Psoas muscle (tissue), 8 donors: ENCODE data around the gene ODAD2. TPM values are rescaled to one million over a fixed set of nuclear protein-coding genes. Genes with fewer than 3 reads are reported as not detected.

Experiments used
- ATAC-seq, 4 donors: fragments of 200-7000 bp; cut with Tn5 transposase; one replicate each; pipeline ENCODE4 v1.9.1; 2020; ENCODE audit warnings: moderate library complexity in 3 of 4, mild to moderate bottlenecking in 2 of 4
- DNase-seq, 2 donors: peaks; one replicate each; pipeline ENCODE4 v3.0.0-alpha.2; 2020
- H3K27ac ChIP-seq: fragments of 200-600 bp; one replicate; pipeline ENCODE4 v1.8.0; 2022
- H3K27me3 ChIP-seq, 3 donors: fragments of 200-600 bp in 1 of 3; one replicate each; pipeline versions ENCODE4 v1.6.1 to v1.8.0; 2013 to 2022; ENCODE audit warnings: low read length in 2 of 3, mild to moderate bottlenecking in 2 of 3, moderate library complexity in 1 of 3; ENCODE audit not compliant: insufficient read depth in 3 of 3
- H3K36me3 ChIP-seq, 2 donors: fragments of 200-600 bp in 1 of 2; one replicate each; pipeline versions ENCODE4 v1.6.1 to v1.8.0; 2013 to 2022; ENCODE audit warnings: low read depth in 1 of 2, mild to moderate bottlenecking in 1 of 2, moderate library complexity in 1 of 2; ENCODE audit not compliant: insufficient read depth in 1 of 2
- H3K4me1 ChIP-seq: fragments of 200-600 bp; one replicate; pipeline ENCODE4 v1.8.0; 2022
- H3K4me3 ChIP-seq: fragments of 200-600 bp; one replicate; pipeline ENCODE4 v1.8.0; 2022; ENCODE audit warnings: mild to moderate bottlenecking
- H3K9me3 ChIP-seq: fragments of 200-600 bp; one replicate; pipeline ENCODE4 v1.8.0; 2022
- CTCF ChIP-seq: fragments of 200-600 bp; IDR thresholded peaks from one replicate; pipeline ENCODE4 v1.8.0; 2022; ENCODE audit warnings: antibody characterized with exemption
- WGBS, 3 donors: extraction: QIAGEN DNeasy Blood & Tissue Kit; methylation state at CpG; one replicate each; pipeline versions ENCODE4 v1.1.6 to v1.1.7; 2013; 5-methylcytosine and 5-hydroxymethylcytosine counted together
- intact Hi-C, 2 donors: fragments of 100-400 bp; cut with DNase I; formaldehyde crosslinking; loops; one replicate each; pipeline versions ENCODE4 v1.11.0 to v1.14.2; 2022
- polyA plus RNA-seq, 3 donors: library from polyadenylated mRNA; stranded (reverse); fragments of 200-250 nt; gene quantifications; one replicate each; pipeline ENCODE4 v1.2.3, GENCODE V29; 2013
- total RNA-seq, 4 donors: library from RNA; stranded (reverse); fragmentation: NEBNext Ultra II Directional in 2 of 4; extraction: Animal tissue kit (Norgen Biotek cat#: 25700) in 2 of 4; gene quantifications; one replicate each; pipeline versions ENCODE4 v1.2.1 to v1.2.4, GENCODE V29; 2021 to 2023
- donor health status: healthy with polysubstance abuse.
- donor health status: DM: no; HTN: no; CAD: no; lungs with moderate emphysema.
- donor health status: Bipolar disorder and iron deficiency.
- donor health status: healthy.
- donor health status: DM: yes; HTN: yes; CAD: no.
- donor health status: DM: no; HTN: no; CAD: no.
- donor health status: DM: no; HTN: no; CAD: no.
- donor health status: DM: yes; HTN: yes; CAD: no.

The ODAD2 gene
- total and polyA plus RNA-seq, 7 donors, result 0.03 to 0.09 (median 0.08) TPM; not detected in 4

GRCh38 chr10:27899058-27899457 lies 99.8 kb downstream of the ODAD2 start:
- intact Hi-C loops, result no loop called here
- no peak for DNase-seq
- Histone ChIP-seq H3K4me3 (no peak overlapping the region), H3K27ac (no peak overlapping the region), H3K9me3 (no peaks in the 10 kb centered on the region), H3K27me3 (no peaks in the 10 kb centered on the region), H3K36me3 (no peaks in the 10 kb centered on the region), H3K4me1 (no peaks in the 10 kb centered on the region)
- ATAC-seq, result no peak
- no peak for TF ChIP-seq CTCF
- 81 to 89% (median 84%) methylated on average over 8 of the region's 8 CpGs for WGBS, 3 donors

GRCh38 chr10:27893358-27893954 lies 105.4 kb downstream of the ODAD2 start:
- Histone ChIP-seq H3K27ac (no peak overlapping the region), H3K9me3 (no peaks in the 10 kb centered on the region), H3K36me3 (no peaks in the 10 kb centered on the region), H3K4me1 (no peaks in the 10 kb centered on the region), H3K27me3 (peaks cover 0 to 2% (median 0%) of the 10 kb centered on the region in 3 donors), H3K4me3 (no peak overlapping the region)
- 51 to 53% (median 52%) methylated on average over 7 of the region's 7 CpGs for WGBS, 3 donors
- ATAC-seq (no peak), DNase-seq (no peak)
- intact Hi-C loops, result no loop called here
- no peak for TF ChIP-seq CTCF

DNA sequence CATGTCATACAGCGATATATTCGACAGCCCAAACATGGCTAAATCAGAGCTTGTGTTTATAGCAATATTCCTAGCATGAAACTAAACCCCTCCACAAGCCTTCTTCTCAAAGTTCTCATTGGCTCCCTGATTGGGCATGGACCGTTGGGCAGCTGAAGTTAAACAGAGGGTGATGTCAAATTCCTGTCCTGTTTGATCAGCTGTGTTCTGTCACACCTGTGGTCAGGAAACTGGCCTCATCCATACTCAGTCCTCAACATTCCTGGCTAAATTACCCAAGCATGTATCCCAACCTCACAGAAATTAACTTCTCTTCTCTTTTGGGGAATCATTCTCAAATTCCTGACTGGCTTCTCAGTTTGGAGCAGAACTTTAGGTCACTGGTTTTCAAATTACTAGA lies 107.9 kb downstream of the ODAD2 start:
- no peak overlapping the region for H3K4me3 ChIP-seq
- no peak for TF ChIP-seq CTCF
- no peak overlapping the region for H3K27ac ChIP-seq
- ATAC-seq (no peak), DNase-seq (no peak)
- no peaks in the 10 kb centered on the region for H3K9me3 ChIP-seq
- H3K36me3 ChIP-seq, result no peaks in the 10 kb centered on the region
- H3K4me1 ChIP-seq, result no peaks in the 10 kb centered on the region
- H3K27me3 ChIP-seq, result peaks cover 0 to 2% (median 0%) of the 10 kb centered on the region in 3 donors
- intact Hi-C loops, result no loop called here
- WGBS, 3 donors, result 67 to 77% (median 75%) methylated on average over 3 of the region's 3 CpGs

GRCh38 chr10:27889518-27889917 lies 109.4 kb downstream of the ODAD2 start:
- H3K4me3 ChIP-seq, result no peak overlapping the region
- ATAC-seq, result no peak
- WGBS, 3 donors, result 84 to 89% (median 88%) methylated on average over 2 of the region's 2 CpGs
- H3K4me1 ChIP-seq, result no peaks in the 10 kb centered on the region
- H3K9me3 ChIP-seq, result no peaks in the 10 kb centered on the region
- intact Hi-C loops, result no loop called here
- H3K27me3 ChIP-seq, result peaks cover 0 to 2% (median 0%) of the 10 kb centered on the region in 3 donors
- no peak for TF ChIP-seq CTCF
- H3K27ac ChIP-seq, result no peak overlapping the region
- H3K36me3 ChIP-seq, result no peaks in the 10 kb centered on the region
- DNase-seq, result no peak

GRCh38 chr10:27884185-27884641 lies 114.7 kb downstream of the ODAD2 start:
- Histone ChIP-seq H3K4me3 (no peak overlapping the region), H3K9me3 (no peaks in the 10 kb centered on the region), H3K36me3 (no peaks in the 10 kb centered on the region), H3K27me3 (no peaks in the 10 kb centered on the region), H3K27ac (no peak overlapping the region), H3K4me1 (no peaks in the 10 kb centered on the region)
- no peak for TF ChIP-seq CTCF
- intact Hi-C loops, result no loop called here
- DNase-seq, result no peak
- no peak for ATAC-seq
- WGBS, 3 donors, result 82 to 85% (median 85%) methylated on average over 1 of the region's 1 CpG
